HCT116 (cell line): Measurements from ENCODE around the gene FAF2. TPM values are rescaled to one million over a fixed set of nuclear protein-coding genes. Genes with fewer than 3 reads are reported as not detected.

Experiments used
- ATAC-seq: fragments of 200-7000 bp; cut with Tn5 transposase; 2 replicates; pipeline ENCODE4 v1.9.1; 2020; ENCODE audit warnings: mild to moderate bottlenecking, moderate library complexity
- BruUV-seq: library from RNA; stranded (reverse); fragments of 400-500 nt; replicated peaks from 2 replicates; lab custom pipeline; 2021; lab: Mats Ljungman, UMichigan
- CTCF ChIA-PET: fragments of 300-600 bp; sonication (Branson Sonifier 250); formaldehyde crosslinking; loops from one replicate; lab custom pipeline; 2021; ENCODE audit warnings: antibody characterized with exemption; lab: Charles Lee
- POLR2A ChIA-PET: fragments of 300-600, 350-600 bp; sonication (Branson Sonifier 250); formaldehyde crosslinking; loops from one replicate; lab custom pipeline; 2021; ENCODE audit warnings: antibody characterized with exemption; lab: Charles Lee
- RAD21 ChIA-PET, 2 experiments: fragments of 300-600 bp; sonication (Branson Sonifier 250); formaldehyde crosslinking; loops; one replicate each; lab custom pipeline; 2023; ENCODE audit warnings: low total read pairs in 2 of 2; ENCODE audit not compliant: uncharacterized antibody in 2 of 2, unreplicated experiment in 2 of 2, low non-redundant PET in 1 of 2; lab: Charles Lee
- DNase-seq: peaks from one replicate; pipeline ENCODE4 v3.0.0-alpha.2; 2010; ENCODE audit warnings: low read depth, low spot score
- H2AFZ ChIP-seq: fragments of 200-600 bp; shearing (Covaris generic), sonication (generic); 2 replicates; pipeline ENCODE4 v1.6.1; 2017; ENCODE audit warnings: low read depth, mixed run types, mixed read lengths, antibody characterized with exemption, low read length; ENCODE audit not compliant: poor library complexity, severe bottlenecking
- H3K27ac ChIP-seq: 2 replicates; pipeline ENCODE4 v1.5.1; 2012; ENCODE audit warnings: low read depth, low read length
- H3K27me3 ChIP-seq: fragments of 200-600 bp; sonication (generic); 2 replicates; pipeline ENCODE4 v1.6.1; 2016; ENCODE audit warnings: mixed run types, low read length, mixed read lengths; ENCODE audit not compliant: insufficient read depth
- H3K36me3 ChIP-seq, 2 experiments: fragments of 200-500 bp in 1 of 2; fragments of 200-600 bp in 1 of 2; sonication (Bioruptor generic) in 1 of 2; sonication (generic) in 1 of 2; 2 replicates each; pipeline versions ENCODE4 v1.5.1 to v1.6.1; 2014 to 2016; ENCODE audit warnings: low read length in 2 of 2, inconsistent platforms in 1 of 2, mixed read lengths in 1 of 2, mixed run types in 1 of 2; ENCODE audit not compliant: insufficient read depth in 2 of 2, control insufficient read depth in 1 of 2
- H3K4me1 ChIP-seq, 2 experiments: fragments of 200-600 bp in 1 of 2; sonication (generic) in 1 of 2; 2 replicates each; pipeline versions ENCODE4 v1.5.1 to v1.6.1; 2012 to 2017; ENCODE audit warnings: low read length in 2 of 2, inconsistent platforms in 1 of 2, mild to moderate bottlenecking in 1 of 2, mixed read lengths in 1 of 2, mixed run types in 1 of 2, moderate library complexity in 1 of 2; ENCODE audit not compliant: insufficient read depth in 2 of 2, control insufficient read depth in 1 of 2
- H3K4me2 ChIP-seq: fragments of 200-600 bp; sonication (generic); 2 replicates; pipeline ENCODE4 v1.6.1; 2017; ENCODE audit warnings: mixed run types, low read length, mixed read lengths
- H3K4me3 ChIP-seq, 2 experiments: fragments of 200-600 bp in 1 of 2; sonication (generic) in 1 of 2; replicated peaks in 1 of 2; 2 replicates each; pipeline ENCODE4 v1.5.1; 2011 to 2016; ENCODE audit warnings: low read length in 2 of 2, control low read depth in 1 of 2, low read depth in 1 of 2, mild to moderate bottlenecking in 1 of 2, mixed read lengths in 1 of 2, mixed run types in 1 of 2
- H3K79me2 ChIP-seq: fragments of 200-600 bp; sonication (generic); 2 replicates; pipeline ENCODE4 v1.6.1; 2017; ENCODE audit warnings: mild to moderate bottlenecking, mixed run types, low read length, moderate library complexity, mixed read lengths; ENCODE audit not compliant: insufficient read depth
- H3K9ac ChIP-seq: fragments of 200-600 bp; sonication (generic); 2 replicates; pipeline ENCODE4 v1.6.1; 2016; ENCODE audit warnings: low read length, mixed read lengths
- H3K9me2 ChIP-seq: fragments of 200-600 bp; sonication (generic), shearing (Covaris generic); 2 replicates; pipeline ENCODE4 v1.6.1; 2017; ENCODE audit warnings: mixed run types, mild to moderate bottlenecking, moderate library complexity; ENCODE audit not compliant: insufficient read depth
- H3K9me3 ChIP-seq, 2 experiments: fragments of 200-500 bp in 1 of 2; fragments of 200-600 bp in 1 of 2; sonication (Bioruptor generic) in 1 of 2; sonication (generic) in 1 of 2; 2 replicates each; pipeline ENCODE4 v1.6.1; 2014 to 2017; ENCODE audit warnings: low read length in 2 of 2, mixed read lengths in 2 of 2, inconsistent platforms in 1 of 2, low read depth in 1 of 2, mild to moderate bottlenecking in 1 of 2, mixed run types in 1 of 2, moderate library complexity in 1 of 2; ENCODE audit not compliant: control insufficient read depth in 1 of 2, insufficient read depth in 1 of 2
- H4K20me1 ChIP-seq: fragments of 200-600 bp; sonication (generic), shearing (Covaris generic); 2 replicates; pipeline ENCODE4 v1.6.1; 2017; ENCODE audit warnings: mixed run types, mild to moderate bottlenecking, moderate library complexity; ENCODE audit not compliant: insufficient read depth
- CBX3 ChIP-seq: IDR thresholded peaks from 2 replicates; pipeline ENCODE4 v1.6.1; 2012; ENCODE audit warnings: low read depth
- EGR1 ChIP-seq: IDR thresholded peaks from 2 replicates; pipeline ENCODE4 v1.6.1; 2012; ENCODE audit warnings: low read depth
- POLR2AphosphoS5 ChIP-seq: IDR thresholded peaks from 2 replicates; pipeline ENCODE4 v1.6.1; 2011; ENCODE audit warnings: mild to moderate bottlenecking, low read depth, low read length, moderate library complexity
- SIN3A ChIP-seq: IDR thresholded peaks from 2 replicates; pipeline ENCODE4 v1.6.1; 2012; ENCODE audit warnings: low read depth
- SP1 ChIP-seq: IDR thresholded peaks from 2 replicates; pipeline ENCODE4 v1.6.1; 2012; ENCODE audit warnings: low read depth
- ZFX ChIP-seq: fragments of 450-650 bp; IDR thresholded peaks from 2 replicates; pipeline ENCODE4 v1.6.1; 2017
- ZNF274 ChIP-seq: fragments of 200-500 bp; sonication (Bioruptor generic); IDR thresholded peaks from 2 replicates; pipeline ENCODE4 v1.6.1; 2014; ENCODE audit warnings: mild to moderate bottlenecking, low read depth, low read length, inconsistent platforms
- intact Hi-C: fragments of 100-400 bp; cut with micrococcal nuclease; formaldehyde crosslinking; loops from 2 replicates; pipeline ENCODE4 v1.10.0; 2022
- total RNA-seq: library from RNA; stranded (reverse); gene quantifications from one replicate; pipeline ENCODE4 v1.2.1, GENCODE V29; 2021; ENCODE audit not compliant: unreplicated experiment
- TF ChIP-seq, protein P1 (sequence below), 3 experiments: fragments of 200-600 bp in 1 of 3; sonication (generic) in 1 of 3; IDR thresholded peaks in 2 of 3; conservative IDR thresholded peaks in 1 of 3; 2 replicates each; pipeline ENCODE4 v1.5.1; 2012 to 2017; ENCODE audit warnings: low read depth in 2 of 3, low read length in 2 of 3, antibody characterized with exemption in 1 of 3, borderline replicate concordance in 1 of 3, control low read depth in 1 of 3, mild to moderate bottlenecking in 1 of 3, mixed read lengths in 1 of 3, mixed run types in 1 of 3, moderate library complexity in 1 of 3; ENCODE audit not compliant: insufficient read depth in 1 of 3
- TF ChIP-seq, protein P2 (sequence below): IDR thresholded peaks from 2 replicates; pipeline ENCODE4 v1.6.1; 2011; ENCODE audit warnings: mild to moderate bottlenecking, low read length, moderate library complexity; ENCODE audit not compliant: insufficient replicate concordance; ENCODE audit errors: extremely low read depth
- TF ChIP-seq, protein P3 (sequence below): IDR thresholded peaks from 2 replicates; pipeline ENCODE4 v1.6.1; 2012

Gene FAF2
- total RNA-seq, 1 experiment from 2014 or later, result 51.9 TPM

DNA sequence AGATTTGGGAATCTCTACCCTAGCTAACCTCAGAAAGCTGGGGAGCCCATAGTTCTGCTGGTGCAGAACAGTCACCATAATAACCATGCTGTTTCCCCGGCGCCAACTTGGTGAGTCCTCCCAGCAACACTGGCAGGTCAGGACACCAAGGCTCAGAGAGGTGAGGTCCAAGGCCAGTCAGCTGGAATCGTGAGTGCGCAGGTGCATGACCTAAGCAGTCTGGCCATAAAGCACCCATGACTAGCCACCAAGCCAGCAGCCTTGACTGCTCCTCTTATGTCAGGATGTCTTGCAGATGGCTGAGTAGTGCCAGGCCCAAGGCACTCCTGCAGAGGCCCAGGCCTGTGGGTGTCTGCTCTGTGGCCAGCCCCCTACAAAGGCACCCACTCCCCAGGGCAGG lies 86.5 kb downstream of the FAF2 start:
- H3K36me3 ChIP-seq, result peaks cover 0 to 13% of the 10 kb centered on the region in 2 experiments; a peak in 1 of 4 replicates
- H3K4me2 ChIP-seq, result peak overlapping the region; percentile 100
- no peaks in the 10 kb centered on the region for H4K20me1 ChIP-seq
- no peaks in the 10 kb centered on the region for H3K9me2 ChIP-seq
- TF ChIP-seq SIN3A (no peak), ZFX (no peak)
- BruUV-seq, result no TSS peak
- H3K4me3 ChIP-seq, result no peak overlapping the region
- no peaks in the 10 kb centered on the region for H3K27me3 ChIP-seq
- H3K4me1 ChIP-seq, result peaks cover 15 to 27% of the 10 kb centered on the region in 2 experiments; a peak in 3 of 4 replicates
- RAD21 ChIA-PET, result no interaction called here
- no peak overlapping the region; the same call in 1 of the 2 replicates for H3K27ac ChIP-seq
- no peak for ATAC-seq
- CTCF ChIA-PET, result no interaction called here
- DNase-seq, result no peak
- H2AFZ ChIP-seq, result no peak overlapping the region
- no peak overlapping the region for H3K9ac ChIP-seq
- POLR2A ChIA-PET, result no interaction called here
- no peaks in the 10 kb centered on the region for H3K9me3 ChIP-seq
- peaks cover 45% of the 10 kb centered on the region for H3K79me2 ChIP-seq
- intact Hi-C loops, result loop anchor here (5.0 kb wide), 1 partner anchor 87 kb away; the partner anchor contains the start of gene FAF2

DNA sequence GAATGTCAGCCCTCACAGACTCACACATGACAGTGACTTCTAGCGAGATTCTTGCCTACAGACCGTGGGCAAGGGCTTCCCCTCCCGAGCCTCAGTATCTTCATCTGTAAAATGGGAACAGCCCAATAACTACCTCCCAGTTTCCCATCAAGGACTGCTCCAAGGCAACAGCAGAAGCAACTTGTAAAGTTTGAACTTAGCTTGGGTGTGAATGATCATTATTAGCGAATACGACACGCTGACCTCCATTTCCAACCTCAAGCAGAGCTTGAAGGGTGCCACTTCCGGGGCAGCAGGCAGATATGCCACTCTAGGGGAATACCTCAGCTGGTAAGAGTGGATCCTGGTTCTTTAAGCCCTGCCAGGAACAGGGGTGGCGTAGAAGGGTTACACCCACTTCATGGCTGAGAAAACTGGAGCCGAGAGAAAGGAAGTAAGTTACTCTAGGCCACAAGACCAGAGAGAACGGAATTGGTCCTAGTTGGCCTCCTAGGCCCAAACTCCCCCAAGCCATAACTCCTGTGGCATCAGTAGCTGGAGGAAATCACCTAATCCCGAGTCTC lies 87.0 kb downstream of the FAF2 start:
- Histone ChIP-seq H3K4me3 (peak overlapping the region; percentile 79 to 99), H3K9ac (peak overlapping the region; percentile 99), H2AFZ (no peak overlapping the region), H3K4me1 (peaks cover 15 to 27% of the 10 kb centered on the region in 2 experiments; a peak in 3 of 4 replicates), H3K27ac (peak overlapping the region; percentile 89), H3K27me3 (no peaks in the 10 kb centered on the region), H3K4me2 (peak overlapping the region; percentile 100), H3K9me2 (no peaks in the 10 kb centered on the region), H3K36me3 (peaks cover 0 to 12% of the 10 kb centered on the region in 2 experiments; a peak in 1 of 4 replicates), H4K20me1 (no peaks in the 10 kb centered on the region), H3K79me2 (peaks cover 45% of the 10 kb centered on the region), H3K9me3 (no peaks in the 10 kb centered on the region)
- ChIA-PET POLR2A (interaction anchor here (1.0 kb wide), 1 partner anchor 11 kb away, joined by 3 read pairs; no protein-coding TSS in a partner anchor), CTCF (no interaction called here), RAD21 (no interaction called here)
- BruUV-seq, result no TSS peak
- DNase-seq (no peak), ATAC-seq (no peak)
- intact Hi-C loops, result loop anchor here (5.0 kb wide), 1 partner anchor 88 kb away; the partner anchor contains the start of gene FAF2
- TF ChIP-seq, protein P1, sequence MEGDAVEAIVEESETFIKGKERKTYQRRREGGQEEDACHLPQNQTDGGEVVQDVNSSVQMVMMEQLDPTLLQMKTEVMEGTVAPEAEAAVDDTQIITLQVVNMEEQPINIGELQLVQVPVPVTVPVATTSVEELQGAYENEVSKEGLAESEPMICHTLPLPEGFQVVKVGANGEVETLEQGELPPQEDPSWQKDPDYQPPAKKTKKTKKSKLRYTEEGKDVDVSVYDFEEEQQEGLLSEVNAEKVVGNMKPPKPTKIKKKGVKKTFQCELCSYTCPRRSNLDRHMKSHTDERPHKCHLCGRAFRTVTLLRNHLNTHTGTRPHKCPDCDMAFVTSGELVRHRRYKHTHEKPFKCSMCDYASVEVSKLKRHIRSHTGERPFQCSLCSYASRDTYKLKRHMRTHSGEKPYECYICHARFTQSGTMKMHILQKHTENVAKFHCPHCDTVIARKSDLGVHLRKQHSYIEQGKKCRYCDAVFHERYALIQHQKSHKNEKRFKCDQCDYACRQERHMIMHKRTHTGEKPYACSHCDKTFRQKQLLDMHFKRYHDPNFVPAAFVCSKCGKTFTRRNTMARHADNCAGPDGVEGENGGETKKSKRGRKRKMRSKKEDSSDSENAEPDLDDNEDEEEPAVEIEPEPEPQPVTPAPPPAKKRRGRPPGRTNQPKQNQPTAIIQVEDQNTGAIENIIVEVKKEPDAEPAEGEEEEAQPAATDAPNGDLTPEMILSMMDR (IDR thresholded peaks at IDR 0.05 in 2 of 3, conservative IDR thresholded peaks at IDR 0.05 in 1 of 3; ENCODE audit: borderline replicate concordance in 1 of 3, insufficient read depth in 1 of 3, low read depth in 2 of 3, low read length in 2 of 3), result no peak
- no peak for TF ChIP-seq POLR2AphosphoS5
- no peak for TF ChIP-seq ZNF274
- TF ChIP-seq, protein P2, sequence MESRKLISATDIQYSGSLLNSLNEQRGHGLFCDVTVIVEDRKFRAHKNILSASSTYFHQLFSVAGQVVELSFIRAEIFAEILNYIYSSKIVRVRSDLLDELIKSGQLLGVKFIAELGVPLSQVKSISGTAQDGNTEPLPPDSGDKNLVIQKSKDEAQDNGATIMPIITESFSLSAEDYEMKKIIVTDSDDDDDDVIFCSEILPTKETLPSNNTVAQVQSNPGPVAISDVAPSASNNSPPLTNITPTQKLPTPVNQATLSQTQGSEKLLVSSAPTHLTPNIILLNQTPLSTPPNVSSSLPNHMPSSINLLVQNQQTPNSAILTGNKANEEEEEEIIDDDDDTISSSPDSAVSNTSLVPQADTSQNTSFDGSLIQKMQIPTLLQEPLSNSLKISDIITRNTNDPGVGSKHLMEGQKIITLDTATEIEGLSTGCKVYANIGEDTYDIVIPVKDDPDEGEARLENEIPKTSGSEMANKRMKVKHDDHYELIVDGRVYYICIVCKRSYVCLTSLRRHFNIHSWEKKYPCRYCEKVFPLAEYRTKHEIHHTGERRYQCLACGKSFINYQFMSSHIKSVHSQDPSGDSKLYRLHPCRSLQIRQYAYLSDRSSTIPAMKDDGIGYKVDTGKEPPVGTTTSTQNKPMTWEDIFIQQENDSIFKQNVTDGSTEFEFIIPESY, result no peak
- no peak for TF ChIP-seq SP1
- TF ChIP-seq CBX3, result no peak
- TF ChIP-seq, protein P3, sequence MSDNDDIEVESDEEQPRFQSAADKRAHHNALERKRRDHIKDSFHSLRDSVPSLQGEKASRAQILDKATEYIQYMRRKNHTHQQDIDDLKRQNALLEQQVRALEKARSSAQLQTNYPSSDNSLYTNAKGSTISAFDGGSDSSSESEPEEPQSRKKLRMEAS, result no peak
- no peak for TF ChIP-seq EGR1
